ENCODE measurements around the gene SLC25A29.

The SLC25A29 gene

GRCh38 chr14:100285021-100285912 is 21.0 kb downstream of the SLC25A29 start (continued):
- TF ChIP-seq EGR2 (tag by site-specific recombination; IDR thresholded peaks at IDR 0.05; ENCODE audit: low read depth) (no peak), ZSCAN18 (tag by site-specific recombination; IDR thresholded peaks at IDR 0.05) (no peak), ZNF423 (tag by site-specific recombination; IDR thresholded peaks at IDR 0.05) (peak; percentile 89), ZNF37A (tag by site-specific recombination; IDR thresholded peaks at IDR 0.05) (no peak), KLF10 (tag by site-specific recombination; IDR thresholded peaks at IDR 0.05) (peak; percentile 35; the same call in 1 of the 2 replicates), GLI4 (tag by site-specific recombination; IDR thresholded peaks at IDR 0.05) (no peak), ZFP69B (tag by site-specific recombination; IDR thresholded peaks at IDR 0.05) (peak; percentile 89), ZNF366 (tag by site-specific recombination; conservative IDR thresholded peaks at IDR 0.05) (no peak), KLF7 (tag by site-specific recombination; IDR thresholded peaks at IDR 0.05; ENCODE audit: borderline replicate concordance) (peak; percentile 85; the same call in 1 of the 2 replicates), ZNF549 (tag by site-specific recombination; IDR thresholded peaks at IDR 0.05) (no peak), REPIN1 (tag by site-specific recombination; IDR thresholded peaks at IDR 0.05; ENCODE audit: low read depth) (peak; percentile 80; the same call in 1 of the 2 replicates), ZNF544 (tag by site-specific recombination; IDR thresholded peaks at IDR 0.05) (no peak), HOXD13 (CRISPR knock-in tag; IDR thresholded peaks at IDR 0.05; ENCODE audit: borderline replicate concordance) (no peak), ZNF184 (tag by site-specific recombination; IDR thresholded peaks at IDR 0.05) (no peak), BCL11A (tag by site-specific recombination; IDR thresholded peaks at IDR 0.05; ENCODE audit: low read depth) (peak; percentile 17; the same call in 1 of the 2 replicates), ATF2 (tag by site-specific recombination; IDR thresholded peaks at IDR 0.05; ENCODE audit: low read depth) (no peak), ZNF350 (tag by site-specific recombination; IDR thresholded peaks at IDR 0.05) (no peak), ZNF776 (tag by site-specific recombination; IDR thresholded peaks at IDR 0.05; ENCODE audit: borderline replicate concordance) (no peak), OVOL3 (tag by site-specific recombination; IDR thresholded peaks at IDR 0.05) (no peak), ZBTB7A (tag by site-specific recombination; IDR thresholded peaks at IDR 0.05; ENCODE audit: low read depth) (peak; percentile 88; the same call in 1 of the 2 replicates), ZNF112 (tag by site-specific recombination; IDR thresholded peaks at IDR 0.05) (no peak), ZNF391 (tag by site-specific recombination; IDR thresholded peaks at IDR 0.05; ENCODE audit: borderline replicate concordance, low read depth) (peak; percentile 65; the same call in 1 of the 2 replicates), ZFHX2 (tag by site-specific recombination; conservative IDR thresholded peaks at IDR 0.05) (peak; percentile 24), MYNN (tag by site-specific recombination; IDR thresholded peaks at IDR 0.05; ENCODE audit: borderline replicate concordance) (no peak), KLF1 (tag by site-specific recombination; IDR thresholded peaks at IDR 0.05) (peak; percentile 97), ZNF624 (tag by site-specific recombination; IDR thresholded peaks at IDR 0.05) (no peak), ZBTB8A (tag by site-specific recombination; IDR thresholded peaks at IDR 0.05) (peak; percentile 91), ZNF175 (tag by site-specific recombination; IDR thresholded peaks at IDR 0.05) (no peak), ZNF138 (tag by site-specific recombination; IDR thresholded peaks at IDR 0.05; ENCODE audit: borderline replicate concordance) (no peak), ZNF621 (tag by site-specific recombination; IDR thresholded peaks at IDR 0.05) (no peak), ZNF518A (tag by site-specific recombination; conservative IDR thresholded peaks at IDR 0.05; ENCODE audit: low read depth) (no peak), ZNF473 (tag by site-specific recombination; IDR thresholded peaks at IDR 0.05) (no peak), GLI2 (tag by site-specific recombination; IDR thresholded peaks at IDR 0.05; ENCODE audit: borderline replicate concordance, low read depth) (no peak), ZNF660 (tag by site-specific recombination; IDR thresholded peaks at IDR 0.05) (peak; percentile 85)
